HG02571 (cell line): ENCODE measurements around the gene CDHR4.

Experiments
- ATAC-seq: cut with Tn5 transposase; IDR thresholded peaks from one replicate; pipeline ENCODE4 v1.9.1; 2021; ENCODE audit warnings: mild to moderate bottlenecking, moderate library complexity; ENCODE audit not compliant: unreplicated experiment

Gene CDHR4

GRCh38 chr3:49745986-49746385 lies 53.7 kb downstream of the CDHR4 start:
- ATAC-seq, result no peak
